ENCODE measurements around the gene GNG12. TPM values are rescaled to one million over a fixed set of nuclear protein-coding genes. Genes with fewer than 3 reads are reported as not detected.

GNG12 gene
- total and polyA plus RNA-seq, 9 of the 15 experiments (the other 6 are each of a cell fraction or from before 2014, with no cell fraction given) = 2.6 to 6.0 (median 4.1) TPM

DNA sequence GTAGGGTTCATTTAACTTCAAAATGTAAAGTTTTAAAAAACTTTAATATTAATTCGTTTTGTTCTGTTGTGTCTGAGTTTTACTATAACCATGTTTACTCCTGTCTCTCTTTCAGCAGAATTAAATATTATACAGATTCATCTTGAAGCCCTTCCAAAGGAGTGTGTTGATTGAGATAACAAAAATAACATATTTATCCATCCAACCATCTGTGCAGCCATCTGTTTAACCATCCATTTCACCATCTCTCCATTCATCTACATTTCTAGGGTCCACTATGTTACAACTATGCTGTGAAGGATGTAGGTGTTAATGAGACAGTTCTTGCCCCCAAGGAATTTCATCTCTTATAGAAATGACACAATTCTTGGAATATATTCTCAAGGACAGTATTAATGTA is 36.0 kb upstream of the GNG12 start:
- ChIA-PET POLR2A (interaction anchor here (0.7 kb wide), 1 partner anchor 107 kb away, joined by 3 read pairs; no protein-coding TSS in a partner anchor), CTCF (ENCODE audit: low intra/inter-chr PET ratio) (no interaction called here)
- no peak overlapping the region for H2AFZ ChIP-seq (ENCODE audit: low read depth, low read length)
- in situ Hi-C loops (cut with MboI) = no loop called here
- no peaks in the 10 kb centered on the region for H3K36me3 ChIP-seq (ENCODE audit: control insufficient read depth, insufficient read depth, low read length)
- H3K9me1 ChIP-seq (ENCODE audit: control insufficient read depth, insufficient read depth, low read length) = no peaks in the 10 kb centered on the region
- BruUV-seq (replicated peaks) = no TSS peak
- ATAC-seq (no peak), FAIRE-seq (no peak), DNase-seq (ENCODE audit: extremely low read depth in 1 of 4, low spot score in 3 of 4) (no peak)
- no peak overlapping the region for H3K4me2 ChIP-seq (ENCODE audit: insufficient read depth, low read length)
- H3K4me1 ChIP-seq (replicated peaks in 1 of 2; ENCODE audit: control insufficient read depth in 2 of 2, insufficient read depth in 2 of 2, low read length in 2 of 2) = no peaks in the 10 kb centered on the region
- no peak overlapping the region for H3K27ac ChIP-seq (ENCODE audit: extremely low read depth, low read depth, low read length)
- H3K27me3 ChIP-seq (ENCODE audit: control insufficient read depth in 2 of 2, insufficient read depth in 2 of 2, low read length in 2 of 2) = no peaks in the 10 kb centered on the region
- 0% methylated on average over 1 of the region's 1 CpG for WGBS (ENCODE audit: insufficient coverage, low coverage, missing lambda C conversion rate)
- TF ChIP-seq ZNF165 (CRISPR knock-in tag; IDR thresholded peaks at IDR 0.05; ENCODE audit: borderline replicate concordance) (no peak), SREBF2 (CRISPR knock-in tag; IDR thresholded peaks at IDR 0.05) (no peak), ARID1B (IDR thresholded peaks at IDR 0.05) (peak; percentile 21; the same call in 1 of the 2 replicates), SMARCA4 (IDR thresholded peaks at IDR 0.05) (no peak), KLF16 (IDR thresholded peaks at IDR 0.05) (no peak), FOXJ2 (tag; IDR thresholded peaks at IDR 0.05) (no peak), TEAD4 (IDR thresholded peaks at IDR 0.05; ENCODE audit: low read length) (peak; percentile 61; the same call in 1 of the 2 replicates), TEAD4 (CRISPR knock-in tag; IDR thresholded peaks at IDR 0.05; ENCODE audit: borderline replicate concordance) (no peak), STAT5B (CRISPR knock-in tag; IDR thresholded peaks at IDR 0.05) (no peak), TAL1 (IDR thresholded peaks at IDR 0.05) (peak; percentile 59; the same call in 1 of the 2 replicates), ZFPM2 (CRISPR knock-in tag; IDR thresholded peaks at IDR 0.05) (no peak), ERF (CRISPR knock-in tag; IDR thresholded peaks at IDR 0.05) (no peak)
- TF ChIP-seq, protein P1, sequence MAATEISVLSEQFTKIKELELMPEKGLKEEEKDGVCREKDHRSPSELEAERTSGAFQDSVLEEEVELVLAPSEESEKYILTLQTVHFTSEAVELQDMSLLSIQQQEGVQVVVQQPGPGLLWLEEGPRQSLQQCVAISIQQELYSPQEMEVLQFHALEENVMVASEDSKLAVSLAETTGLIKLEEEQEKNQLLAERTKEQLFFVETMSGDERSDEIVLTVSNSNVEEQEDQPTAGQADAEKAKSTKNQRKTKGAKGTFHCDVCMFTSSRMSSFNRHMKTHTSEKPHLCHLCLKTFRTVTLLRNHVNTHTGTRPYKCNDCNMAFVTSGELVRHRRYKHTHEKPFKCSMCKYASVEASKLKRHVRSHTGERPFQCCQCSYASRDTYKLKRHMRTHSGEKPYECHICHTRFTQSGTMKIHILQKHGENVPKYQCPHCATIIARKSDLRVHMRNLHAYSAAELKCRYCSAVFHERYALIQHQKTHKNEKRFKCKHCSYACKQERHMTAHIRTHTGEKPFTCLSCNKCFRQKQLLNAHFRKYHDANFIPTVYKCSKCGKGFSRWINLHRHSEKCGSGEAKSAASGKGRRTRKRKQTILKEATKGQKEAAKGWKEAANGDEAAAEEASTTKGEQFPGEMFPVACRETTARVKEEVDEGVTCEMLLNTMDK (IDR thresholded peaks at IDR 0.05; ENCODE audit: borderline replicate concordance, insufficient read depth, low read depth, low read length, poor library complexity, severe bottlenecking) = no peak
- intact Hi-C loops (cut with micrococcal nuclease) = no loop called here
- no peak overlapping the region for H3K9ac ChIP-seq (ENCODE audit: insufficient read depth in 1 of 2, low read depth in 2 of 2, low read length in 2 of 2)
- no peak overlapping the region for H3K4me3 ChIP-seq
- H4K20me1 ChIP-seq (replicated peaks; ENCODE audit: control insufficient read depth, insufficient read depth, low read length) = no peaks in the 10 kb centered on the region
- H3K79me2 ChIP-seq (ENCODE audit: control insufficient read depth, insufficient read depth, low read length) = no peaks in the 10 kb centered on the region
- H3K9me3 ChIP-seq (replicated peaks; ENCODE audit: control insufficient read depth, insufficient read depth, low read depth, low read length) = no peaks in the 10 kb centered on the region

All from K562 (cell line).